H1 (cell line): ENCODE data around the gene STT3B. TPM values are rescaled to one million over a fixed set of nuclear protein-coding genes. Genes with fewer than 3 reads are reported as not detected.

Experiments
- ASH2L ChIP-seq: fragments of 200-600, 300-600 bp; sonication (generic); IDR thresholded peaks from one replicate; pipeline ENCODE4 v1.7.1; 2017; ENCODE audit warnings: low read length
- ATF2 ChIP-seq: IDR thresholded peaks from 2 replicates; pipeline ENCODE4 v1.6.1; 2012; ENCODE audit warnings: low read length, inconsistent platforms
- ATF3 ChIP-seq: IDR thresholded peaks from 2 replicates; pipeline ENCODE4 v1.6.1; 2011; ENCODE audit warnings: low read depth, mild to moderate bottlenecking, low read length; ENCODE audit not compliant: insufficient read depth
- BRCA1 ChIP-seq: IDR thresholded peaks from 2 replicates; pipeline ENCODE4 v1.6.1; 2012; ENCODE audit warnings: low read depth, low read length, improper control_type of control experiment
- CBX5 ChIP-seq: fragments of 300-800, 300-1000 bp; sonication (generic); IDR thresholded peaks from 2 replicates; pipeline ENCODE4 v1.7.1; 2016; ENCODE audit warnings: antibody characterized with exemption, low read length, low read depth
- CEBPB ChIP-seq: IDR thresholded peaks from 2 replicates; pipeline ENCODE4 v1.6.1; 2012; ENCODE audit warnings: low read depth, low read length
- CHD2 ChIP-seq: IDR thresholded peaks from 2 replicates; pipeline ENCODE4 v1.6.1; 2012; ENCODE audit warnings: low read length, improper control_type of control experiment
- EGR1 ChIP-seq: IDR thresholded peaks from 2 replicates; pipeline ENCODE4 v1.6.1; 2011; ENCODE audit warnings: low read depth, low read length, borderline replicate concordance
- FOSL1 ChIP-seq: IDR thresholded peaks from 2 replicates; pipeline ENCODE4 v1.6.1; 2011; ENCODE audit warnings: mild to moderate bottlenecking, low read depth, low read length, moderate library complexity; ENCODE audit not compliant: insufficient read depth
- HDAC6 ChIP-seq: IDR thresholded peaks from one replicate; pipeline ENCODE4 v1.7.1; 2012; ENCODE audit warnings: low read depth, mild to moderate bottlenecking, inconsistent platforms, low read length, moderate library complexity
- KDM1A ChIP-seq: fragments of 200-600, 300-600 bp; sonication (generic); IDR thresholded peaks from 2 replicates; pipeline ENCODE4 v1.7.1; 2016; ENCODE audit warnings: mild to moderate bottlenecking, low read length, borderline replicate concordance
- MAFK ChIP-seq: IDR thresholded peaks from 2 replicates; pipeline ENCODE4 v1.6.1; 2012; ENCODE audit warnings: low read depth, mild to moderate bottlenecking, improper control_type of control experiment, low read length
- PHF8 ChIP-seq: fragments of 200-600 bp; sonication (generic); conservative IDR thresholded peaks from 2 replicates; pipeline ENCODE4 v1.7.1; 2012; ENCODE audit warnings: low read depth, mild to moderate bottlenecking, inconsistent platforms, low read length, moderate library complexity
- RFX5 ChIP-seq: IDR thresholded peaks from 2 replicates; pipeline ENCODE4 v1.6.1; 2011; ENCODE audit warnings: low read depth, low read length, improper control_type of control experiment, borderline replicate concordance
- RXRA ChIP-seq: IDR thresholded peaks from 2 replicates; pipeline ENCODE4 v1.6.1; 2011; ENCODE audit warnings: low read depth, mild to moderate bottlenecking, low read length, moderate library complexity; ENCODE audit not compliant: insufficient read depth
- SP1 ChIP-seq: IDR thresholded peaks from 2 replicates; pipeline ENCODE4 v1.6.1; 2011; ENCODE audit warnings: low read depth, low read length
- SP4 ChIP-seq: IDR thresholded peaks from 2 replicates; pipeline ENCODE4 v1.6.1; 2012; ENCODE audit warnings: low read length, inconsistent platforms
- TCF12 ChIP-seq: IDR thresholded peaks from 2 replicates; pipeline ENCODE4 v1.6.1; 2011; ENCODE audit warnings: low read depth, mild to moderate bottlenecking, low read length
- YY1 ChIP-seq: IDR thresholded peaks from 2 replicates; pipeline ENCODE4 v1.6.1; 2011; ENCODE audit warnings: low read depth, mild to moderate bottlenecking, low read length
- polyA plus RNA-seq, 7 experiments: library from polyadenylated mRNA; depleted of rRNA in 3 of 7; stranded (reverse) in 5 of 7; unstranded in 2 of 7; fragments of >200 nt in 5 of 7; fragments of 200-250 nt in 2 of 7; gene quantifications; 1 replicate in 5 of 7; 2 replicates in 1 of 7; 4 replicates in 1 of 7; pipeline versions ENCODE4 v1.2.1 to v1.2.3, GENCODE V29; 2011 to 2013; ENCODE audit warnings: missing spikeins in 2 of 7, mixed read lengths in 2 of 7
- total RNA-seq: library from RNA; stranded (reverse); fragmentation: NEBNext Ultra II Directional; extraction: Animal tissue kit (Norgen Biotek cat#: 25700); gene quantifications from 2 replicates; pipeline ENCODE4 v1.2.1, GENCODE V29; 2021
- TF ChIP-seq, protein P1 (sequence below): IDR thresholded peaks from 2 replicates; pipeline ENCODE4 v1.6.1; 2012; ENCODE audit warnings: inconsistent platforms
- TF ChIP-seq, protein P2 (sequence below): IDR thresholded peaks from 2 replicates; pipeline ENCODE4 v1.6.1; 2012; ENCODE audit warnings: inconsistent platforms

STT3B gene
- total and polyA plus RNA-seq, 2 of the 8 experiments (the other 6 are each of a cell fraction or from before 2014, with no cell fraction given), result 43.5 to 134 TPM

- TF ChIP-seq PHF8, result no peak
- TF ChIP-seq ATF2, result no peak
- no peak for TF ChIP-seq MAFK
- no peak for TF ChIP-seq CHD2
- no peak for TF ChIP-seq BRCA1
- TF ChIP-seq SP1, result no peak
- TF ChIP-seq TCF12, result no peak
- peak; percentile 54; the same call in 1 of the 2 replicates for TF ChIP-seq FOSL1
- no peak for TF ChIP-seq ATF3
- TF ChIP-seq KDM1A, result no peak
- no peak for TF ChIP-seq CBX5
- no peak for TF ChIP-seq EGR1
- TF ChIP-seq ASH2L, result no peak
- TF ChIP-seq RXRA, result no peak
- no peak for TF ChIP-seq RFX5
- TF ChIP-seq, protein P1, sequence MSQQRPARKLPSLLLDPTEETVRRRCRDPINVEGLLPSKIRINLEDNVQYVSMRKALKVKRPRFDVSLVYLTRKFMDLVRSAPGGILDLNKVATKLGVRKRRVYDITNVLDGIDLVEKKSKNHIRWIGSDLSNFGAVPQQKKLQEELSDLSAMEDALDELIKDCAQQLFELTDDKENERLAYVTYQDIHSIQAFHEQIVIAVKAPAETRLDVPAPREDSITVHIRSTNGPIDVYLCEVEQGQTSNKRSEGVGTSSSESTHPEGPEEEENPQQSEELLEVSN, result no peak
- TF ChIP-seq, protein P2, sequence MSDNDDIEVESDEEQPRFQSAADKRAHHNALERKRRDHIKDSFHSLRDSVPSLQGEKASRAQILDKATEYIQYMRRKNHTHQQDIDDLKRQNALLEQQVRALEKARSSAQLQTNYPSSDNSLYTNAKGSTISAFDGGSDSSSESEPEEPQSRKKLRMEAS, result no peak
- no peak for TF ChIP-seq CEBPB
- peak; percentile 80 for TF ChIP-seq YY1
- no peak for TF ChIP-seq SP4
- no peak for TF ChIP-seq HDAC6
These were observed 29.8 kb downstream of the STT3B start (continued) for GRCh38 chr3:31562525-31562924.
